HepG2 (cell line): ENCODE measurements around the gene VRK3. TPM values are rescaled to one million over a fixed set of nuclear protein-coding genes. Genes with fewer than 3 reads are reported as not detected.
A peak's percentile ranks its signal among the peaks of the same experiment; 100 is the strongest.

Experiments used
- ATAD3A ChIP-seq: sonication (generic); formaldehyde crosslinking; IDR thresholded peaks from 2 replicates; pipeline ENCODE4 v1.4.0; 2020; ENCODE audit warnings: missing genetic modification reagents
- CBFB ChIP-seq: sonication (generic); formaldehyde crosslinking; IDR thresholded peaks from 2 replicates; pipeline ENCODE4 v1.4.0; 2020; ENCODE audit warnings: missing genetic modification reagents
- ELF3 ChIP-seq: IDR thresholded peaks from 2 replicates; pipeline ENCODE4 v1.6.1; 2016; ENCODE audit warnings: missing genetic modification reagents, missing compliant biosample characterization
- FLYWCH1 ChIP-seq: sonication (generic); formaldehyde crosslinking; IDR thresholded peaks from 2 replicates; pipeline ENCODE4 v1.8.1; 2023; ENCODE audit warnings: mild to moderate bottlenecking, missing genetic modification reagents
- FOXK2 ChIP-seq: fragments of 450-650 bp; IDR thresholded peaks from 2 replicates; pipeline ENCODE4 v1.6.1; 2016
- HMGXB4 ChIP-seq, 2 experiments: sonication (generic) in 1 of 2; formaldehyde crosslinking in 1 of 2; IDR thresholded peaks; 2 replicates each; pipeline versions ENCODE4 v1.4.0 to v1.6.1; 2018 to 2020; ENCODE audit warnings: missing genetic modification reagents in 2 of 2, borderline replicate concordance in 1 of 2, low read depth in 1 of 2, mild to moderate bottlenecking in 1 of 2, missing biosample characterization in 1 of 2
- HNRNPK ChIP-seq: fragments of 200-400 bp; formaldehyde crosslinking; IDR thresholded peaks from 2 replicates; pipeline ENCODE4 v1.6.1; 2018; ENCODE audit warnings: low read length, low read depth, moderate library complexity, mild to moderate bottlenecking; ENCODE audit not compliant: poor library complexity, severe bottlenecking
- IRF2 ChIP-seq: IDR thresholded peaks from 2 replicates; pipeline ENCODE4 v1.6.1; 2018; ENCODE audit warnings: missing genetic modification reagents, missing compliant biosample characterization
- JUN ChIP-seq: sonication (generic); formaldehyde crosslinking; IDR thresholded peaks from 2 replicates; pipeline ENCODE4 v1.4.0; 2020; ENCODE audit warnings: mild to moderate bottlenecking, missing genetic modification reagents
- KDM2A ChIP-seq: sonication (generic); formaldehyde crosslinking; IDR thresholded peaks from 2 replicates; pipeline ENCODE4 v1.4.0; 2020; ENCODE audit warnings: low read depth, missing genetic modification reagents, borderline replicate concordance
- KDM5A ChIP-seq: fragments of 200-600 bp; sonication (generic); IDR thresholded peaks from 2 replicates; pipeline ENCODE4 v1.7.0; 2018; ENCODE audit warnings: antibody characterized with exemption, mild to moderate bottlenecking, low read length, borderline replicate concordance
- KLF12 ChIP-seq: sonication (generic); formaldehyde crosslinking; IDR thresholded peaks from 2 replicates; pipeline ENCODE4 v1.4.0; 2020; ENCODE audit warnings: missing genetic modification reagents, borderline replicate concordance
- MTF1 ChIP-seq: sonication (generic); formaldehyde crosslinking; IDR thresholded peaks from 2 replicates; pipeline ENCODE4 v1.5.0; 2020; ENCODE audit warnings: missing genetic modification reagents
- NCOR1 ChIP-seq: fragments of 200-600 bp; sonication (generic); IDR thresholded peaks from 2 replicates; pipeline ENCODE4 v1.7.0; 2017; ENCODE audit warnings: antibody characterized with exemption, low read length, borderline replicate concordance
- NR2F1 ChIP-seq, 2 experiments: fragments of 450-650 bp in 1 of 2; formaldehyde crosslinking in 1 of 2; IDR thresholded peaks; 2 replicates each; pipeline versions ENCODE4 v1.5.0 to v1.6.1; 2016 to 2020; ENCODE audit warnings: mild to moderate bottlenecking in 1 of 2, missing compliant biosample characterization in 1 of 2, missing genetic modification reagents in 1 of 2, moderate library complexity in 1 of 2
- PAF1 ChIP-seq: IDR thresholded peaks from 2 replicates; pipeline ENCODE4 v1.6.1; 2016; ENCODE audit warnings: missing genetic modification reagents, missing compliant biosample characterization
- PAWR ChIP-seq: sonication (generic); formaldehyde crosslinking; IDR thresholded peaks from 2 replicates; pipeline ENCODE4 v1.4.0; 2020; ENCODE audit warnings: missing genetic modification reagents, mild to moderate bottlenecking, borderline replicate concordance
- PITX1 ChIP-seq: sonication (generic); formaldehyde crosslinking; IDR thresholded peaks from 2 replicates; pipeline ENCODE4 v1.5.1; 2020; ENCODE audit warnings: mild to moderate bottlenecking, missing genetic modification reagents
- POLR2G ChIP-seq: fragments of 200-400 bp; formaldehyde crosslinking; IDR thresholded peaks from 2 replicates; pipeline ENCODE4 v1.6.1; 2018; ENCODE audit warnings: mild to moderate bottlenecking, low read depth, low read length, moderate library complexity
- RCOR2 ChIP-seq: IDR thresholded peaks from 2 replicates; pipeline ENCODE4 v1.6.1; 2016; ENCODE audit warnings: missing biosample characterization, missing genetic modification reagents
- TAF15 ChIP-seq: fragments of 200-400 bp; formaldehyde crosslinking; IDR thresholded peaks from one replicate; pipeline ENCODE4 v1.6.1; 2018; ENCODE audit warnings: mild to moderate bottlenecking, low read depth, low read length; ENCODE audit not compliant: poor library complexity, severe bottlenecking
- TBX2 ChIP-seq: sonication (generic); formaldehyde crosslinking; IDR thresholded peaks from 2 replicates; pipeline ENCODE4 v1.5.0; 2020; ENCODE audit warnings: missing genetic modification reagents, mild to moderate bottlenecking, borderline replicate concordance
- TEAD3 ChIP-seq: optimal IDR thresholded peaks from 2 replicates; pipeline ENCODE3; 2016; ENCODE audit warnings: borderline replicate concordance
- TSC22D2 ChIP-seq: sonication (generic); formaldehyde crosslinking; IDR thresholded peaks from 2 replicates; pipeline ENCODE4 v1.5.1; 2020; ENCODE audit warnings: missing genetic modification reagents, mild to moderate bottlenecking, borderline replicate concordance
- ZFP36L1 ChIP-seq: sonication (generic); formaldehyde crosslinking; IDR thresholded peaks from 2 replicates; pipeline ENCODE4 v1.8.0; 2022; ENCODE audit warnings: mild to moderate bottlenecking, missing genetic modification reagents, moderate library complexity
- ZNF292 ChIP-seq: sonication (generic); formaldehyde crosslinking; IDR thresholded peaks from 2 replicates; pipeline ENCODE4 v1.8.1; 2022; ENCODE audit warnings: mild to moderate bottlenecking, low read depth, missing genetic modification reagents, borderline replicate concordance
- ZNF607 ChIP-seq: sonication (generic); formaldehyde crosslinking; IDR thresholded peaks from 2 replicates; pipeline ENCODE4 v1.5.1; 2020; ENCODE audit warnings: missing genetic modification reagents, mild to moderate bottlenecking, borderline replicate concordance
- ZNF749 ChIP-seq: sonication (generic); formaldehyde crosslinking; IDR thresholded peaks from 2 replicates; pipeline ENCODE4 v1.8.0; 2022; ENCODE audit warnings: mild to moderate bottlenecking, missing genetic modification reagents, moderate library complexity, borderline replicate concordance
- ZNF768 ChIP-seq: sonication (generic); formaldehyde crosslinking; IDR thresholded peaks from 2 replicates; pipeline ENCODE4 v1.4.0; 2020; ENCODE audit warnings: missing genetic modification reagents
- polyA plus RNA-seq, 8 experiments: library from polyadenylated mRNA; depleted of rRNA in 3 of 8; stranded (reverse) in 7 of 8; unstranded in 1 of 8; fragments of >200 nt; fragmentation: Illumina TruSeq in 4 of 8; extraction: Trizol in 4 of 8; gene quantifications; 2 replicates each; pipeline versions ENCODE4 v1.2.1 to v1.2.3, GENCODE V29; 2011 to 2016; ENCODE audit warnings: low read depth in 4 of 8, missing spikeins in 1 of 8, mixed read lengths in 1 of 8; ENCODE audit not compliant: insufficient read depth in 1 of 8
- total RNA-seq, 5 experiments: library from RNA; depleted of rRNA; stranded (reverse); fragments of >200 nt; fragmentation: Illumina TruSeq; extraction: Trizol; gene quantifications; 2 replicates each; pipeline ENCODE4 v1.2.3, GENCODE V29; 2016; ENCODE audit warnings: low read depth in 1 of 5

Gene VRK3
- total and polyA plus RNA-seq, 2 of the 13 experiments (the other 11 are each of a cell fraction or from before 2014, with no cell fraction given) = 23.8 to 28.3 TPM

- TF ChIP-seq KDM5A = no peak
- peak; percentile 99 for TF ChIP-seq ELF3
- peak; percentile 81; the same call in 1 of the 2 replicates for TF ChIP-seq ZNF292
- TF ChIP-seq PAF1 (CRISPR knock-in tag) = peak; percentile 94
- TF ChIP-seq TSC22D2 (CRISPR knock-in tag) = peak; percentile 100
- peak; percentile 100 for TF ChIP-seq KLF12
- peak; percentile 94 for TF ChIP-seq ZNF768 (CRISPR knock-in tag)
- TF ChIP-seq FLYWCH1 (CRISPR knock-in tag) = peak; percentile 100
- TF ChIP-seq NR2F1 (CRISPR knock-in tag; IDR thresholded peaks at IDR 0.05) = peak in 1 of 2 experiments; percentile 82; a peak in 1 of 4 replicates
- TF ChIP-seq TBX2 = peak; percentile 100
- peak; percentile 99 for TF ChIP-seq IRF2 (CRISPR knock-in tag)
- TF ChIP-seq ZNF749 = peak; percentile 100
- TF ChIP-seq HNRNPK = no peak
- TF ChIP-seq FOXK2 = no peak
- peak; percentile 96 for TF ChIP-seq RCOR2 (CRISPR knock-in tag)
- peak; percentile 99 for TF ChIP-seq KDM2A (CRISPR knock-in tag)
- TF ChIP-seq CBFB (CRISPR knock-in tag) = peak; percentile 97
- TF ChIP-seq TAF15 = no peak
- TF ChIP-seq ATAD3A (CRISPR knock-in tag) = peak; percentile 99
- no peak for TF ChIP-seq NCOR1
- peak; percentile 100 for TF ChIP-seq PAWR
- peak; percentile 95 for TF ChIP-seq TEAD3 (CRISPR knock-in tag)
- TF ChIP-seq PITX1 (CRISPR knock-in tag) = peak; percentile 99
- TF ChIP-seq MTF1 (CRISPR knock-in tag) = peak; percentile 99
- peak; percentile 100 for TF ChIP-seq ZNF607 (CRISPR knock-in tag)
- peak; percentile 100 for TF ChIP-seq ZFP36L1
- peak; percentile 93 to 98 for TF ChIP-seq HMGXB4 (CRISPR knock-in tag; IDR thresholded peaks at IDR 0.05; ENCODE audit: borderline replicate concordance in 1 of 2, low read depth in 1 of 2)
- peak; percentile 99 for TF ChIP-seq JUN (CRISPR knock-in tag)
- no peak for TF ChIP-seq POLR2G
Observed at GRCh38 chr19:49987159-49987698, 37.9 kb downstream of the VRK3 start (continued).
